HK-2 (cell line): ENCODE measurements around the gene GALNT1.
A peak's percentile ranks its signal among the peaks of the same experiment; 100 is the strongest.

Source experiments
- DNase-seq: peaks from one replicate; pipeline ENCODE4 v3.0.0-alpha.2; 2018; ENCODE audit not compliant: unreplicated experiment

Gene GALNT1

DNA sequence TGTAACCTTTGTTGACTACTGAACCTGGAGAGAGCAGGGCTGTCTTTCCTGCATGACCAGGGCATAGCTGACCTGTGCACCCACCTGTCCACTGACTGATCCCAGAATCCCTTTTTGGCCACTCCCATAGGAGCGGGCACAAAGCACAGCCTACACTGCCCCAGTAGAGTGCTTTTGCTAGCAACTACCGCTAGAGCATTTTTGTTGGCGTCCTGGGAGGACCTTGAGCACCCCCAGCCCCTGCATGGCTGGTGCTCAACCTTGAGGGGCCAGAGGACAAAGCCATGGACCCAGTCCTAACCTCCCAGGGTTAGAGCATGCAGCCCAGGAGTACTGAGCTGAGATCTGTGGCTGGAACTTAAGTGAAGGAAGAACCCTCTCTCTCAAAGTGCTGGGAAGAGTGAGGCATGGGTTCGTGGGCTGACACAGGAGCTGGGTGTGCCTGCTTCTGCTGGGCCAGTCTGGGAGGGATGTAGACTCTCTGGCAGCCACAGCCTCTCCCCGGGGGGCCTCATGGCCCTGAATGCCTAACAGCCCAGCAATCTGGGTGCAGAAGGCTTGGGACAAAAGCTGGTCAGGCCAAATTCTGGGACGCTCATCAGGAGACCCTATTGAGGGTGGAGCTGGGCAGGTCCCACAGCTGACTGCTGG is 140.0 kb downstream of the GALNT1 start:
- DNase-seq: no peak

DNA sequence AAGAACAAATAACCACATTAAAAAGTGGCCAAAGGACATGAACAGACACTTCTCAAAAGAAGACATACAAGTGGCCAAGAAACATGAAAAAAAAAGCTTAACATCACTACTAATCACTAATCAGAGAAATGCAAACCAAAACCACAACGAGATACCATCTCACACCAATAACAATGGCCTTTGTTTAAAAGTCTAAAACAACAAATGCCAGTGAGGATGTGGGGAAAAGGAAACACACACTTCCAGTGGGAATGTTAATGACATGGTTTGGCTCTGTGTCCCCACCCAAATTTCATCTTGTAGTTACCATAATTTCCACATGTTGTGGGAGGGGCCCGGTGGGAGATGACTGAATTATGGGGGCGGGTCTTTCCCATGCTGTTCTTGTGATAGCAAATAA is 147.1 kb downstream of the GALNT1 start:
- no peak for DNase-seq

DNA sequence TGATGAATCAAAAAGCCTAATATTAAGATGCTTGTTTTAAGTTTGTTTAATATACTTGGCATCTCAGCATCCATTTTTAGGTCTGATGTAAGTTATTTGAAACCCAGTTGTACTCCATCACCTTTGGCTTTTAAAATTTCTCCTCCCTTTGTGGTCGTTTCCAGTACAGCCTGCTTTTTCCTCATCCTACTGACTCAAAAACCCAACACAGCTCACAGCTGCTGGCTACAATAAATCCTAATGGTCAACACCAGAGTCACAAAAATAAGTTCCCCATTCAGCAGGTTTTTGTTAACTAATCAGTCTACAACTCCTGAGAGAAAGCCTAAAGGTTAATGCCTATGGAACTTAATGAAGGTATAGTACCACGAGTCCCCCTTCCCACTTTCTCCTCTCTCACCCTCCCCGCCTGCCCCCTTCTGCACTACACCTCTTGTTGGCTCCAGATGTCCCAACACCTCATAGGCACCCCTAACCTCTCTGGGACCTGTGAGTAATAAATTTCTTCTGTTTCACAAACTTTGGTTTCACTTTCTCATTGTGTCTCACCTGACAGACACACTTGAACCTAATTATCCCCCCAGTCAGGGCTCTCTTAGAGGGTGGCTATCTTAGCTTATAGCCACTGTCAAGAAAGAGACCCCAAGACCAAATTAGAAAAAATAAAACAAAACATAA is 148.6 kb downstream of the GALNT1 start:
- no peak for DNase-seq

DNA sequence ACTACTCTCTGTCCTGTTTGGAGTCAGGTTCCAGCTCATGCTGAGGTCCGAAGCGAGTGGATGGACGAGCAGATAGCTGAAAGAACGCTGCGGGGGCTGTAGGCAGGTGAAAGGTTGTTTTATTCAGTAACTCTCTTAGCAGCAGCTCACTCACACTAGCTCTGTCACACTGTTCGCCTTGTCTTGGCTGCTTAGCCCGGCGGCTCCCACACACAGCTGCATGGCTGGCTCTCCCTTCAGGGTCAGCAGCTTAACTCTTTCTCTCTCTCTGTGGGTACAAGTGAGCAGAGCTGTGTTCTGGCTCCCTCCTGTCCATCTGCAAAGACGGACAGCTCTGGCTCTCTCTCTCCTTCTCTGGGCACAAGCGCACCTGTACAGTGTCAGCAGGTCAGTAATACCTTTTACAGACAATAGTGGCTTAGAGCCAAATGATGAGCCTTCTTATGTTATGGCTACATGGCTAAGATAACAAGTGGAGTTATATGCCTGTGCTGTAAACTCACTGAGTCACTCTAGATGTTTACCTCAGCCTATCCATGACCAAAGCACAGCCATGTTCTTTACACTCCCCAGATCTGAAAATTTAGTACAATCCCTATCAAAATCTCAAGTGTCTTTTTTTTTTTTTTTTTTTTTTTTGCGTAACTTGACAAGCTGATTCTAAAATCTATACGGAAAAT is 149.3 kb downstream of the GALNT1 start:
- no peak for DNase-seq

DNA sequence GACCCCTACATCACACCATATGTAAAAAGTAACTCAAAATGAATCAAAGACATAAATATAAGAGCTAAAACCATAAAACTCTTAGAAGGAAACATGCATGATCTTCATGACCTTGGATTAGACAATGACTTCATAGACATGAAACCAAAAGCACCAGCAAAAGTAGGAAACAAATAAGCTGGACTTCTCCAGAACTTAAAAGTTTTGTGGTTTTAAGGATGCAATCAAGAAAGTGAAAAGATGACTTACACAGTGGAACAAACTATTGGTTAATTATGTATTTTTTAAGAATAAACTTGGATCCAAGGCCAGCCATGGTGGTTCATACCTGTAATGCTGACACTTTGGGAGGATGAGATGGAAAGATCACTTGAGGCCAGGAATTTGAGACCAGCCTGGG is 150.2 kb downstream of the GALNT1 start:
- DNase-seq: no peak

DNA sequence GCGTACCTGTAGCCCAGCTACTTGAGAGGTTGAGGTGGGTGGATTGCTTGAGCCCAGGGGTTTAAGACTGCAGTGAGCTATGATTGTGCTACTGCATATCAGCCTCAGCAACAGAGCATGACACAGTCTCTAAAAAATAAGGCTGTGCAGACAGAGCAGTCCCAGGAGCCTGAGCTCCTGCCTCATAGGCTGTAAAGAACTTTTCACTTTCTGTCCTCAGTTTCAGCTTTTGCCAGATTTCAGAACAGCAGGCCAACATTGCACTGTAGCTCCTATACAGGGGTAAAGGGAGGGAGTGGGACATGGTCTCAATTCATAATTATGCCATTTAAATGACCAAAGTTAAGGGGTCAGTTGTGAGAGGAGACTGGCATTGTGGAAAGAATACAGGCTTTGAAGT is 150.6 kb downstream of the GALNT1 start:
- DNase-seq: no peak

DNA sequence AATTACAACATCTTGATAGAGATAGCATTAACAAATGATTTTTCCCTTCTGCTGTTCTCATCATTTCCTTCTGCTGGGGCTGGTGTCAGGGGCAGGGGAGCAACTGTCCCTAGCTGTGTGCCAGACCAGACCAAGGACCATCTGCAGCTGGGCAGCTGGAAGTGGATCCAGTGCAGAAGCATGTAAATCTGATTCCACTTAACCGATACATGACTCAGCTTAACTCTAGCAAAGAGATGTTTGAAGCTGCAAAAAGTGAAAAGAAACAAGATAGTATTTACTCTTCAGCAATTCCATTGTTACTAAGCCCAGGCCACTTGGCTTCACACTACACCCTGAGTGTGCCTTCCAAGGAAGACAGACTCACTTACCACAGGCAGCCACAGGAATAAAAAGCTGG is 151.1 kb downstream of the GALNT1 start:
- DNase-seq: no peak

DNA sequence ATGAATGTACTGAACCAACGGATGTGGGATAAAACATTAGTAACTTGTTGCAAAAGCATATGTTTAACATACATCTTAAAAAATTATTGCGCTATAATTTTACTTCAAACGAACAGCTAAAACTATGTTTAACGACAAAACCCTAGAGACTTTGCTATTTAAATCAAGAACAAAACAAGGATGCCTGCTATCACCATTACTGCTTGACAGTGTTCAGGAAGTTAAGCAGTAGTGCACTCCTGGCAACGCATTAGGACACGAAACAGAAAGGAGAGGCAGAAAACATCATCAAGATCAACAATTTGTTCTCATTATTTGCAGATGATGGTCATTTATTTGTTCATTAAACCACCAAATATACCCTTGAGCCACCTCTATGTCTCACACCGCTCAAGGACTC is 151.9 kb downstream of the GALNT1 start:
- no peak for DNase-seq

DNA sequence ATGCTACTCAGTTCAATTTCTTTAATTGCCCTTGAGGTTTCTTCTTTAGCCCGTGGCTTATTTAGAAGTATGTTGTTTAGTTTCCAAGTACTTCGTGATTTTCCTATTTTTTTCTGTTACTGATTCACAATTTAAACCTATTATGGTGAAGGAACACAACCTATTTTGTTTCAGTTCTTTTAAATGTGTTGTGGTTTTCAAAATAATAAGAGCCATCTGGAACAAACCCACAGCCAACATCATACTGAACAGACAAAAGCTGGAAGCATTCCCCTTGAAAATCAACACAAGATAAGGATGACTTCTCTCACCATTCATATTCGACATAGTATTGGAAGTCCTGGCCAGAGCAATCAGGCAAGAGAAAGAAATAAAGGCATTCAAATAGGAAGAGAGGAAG is 155.2 kb downstream of the GALNT1 start:
- DNase-seq: no peak

DNA sequence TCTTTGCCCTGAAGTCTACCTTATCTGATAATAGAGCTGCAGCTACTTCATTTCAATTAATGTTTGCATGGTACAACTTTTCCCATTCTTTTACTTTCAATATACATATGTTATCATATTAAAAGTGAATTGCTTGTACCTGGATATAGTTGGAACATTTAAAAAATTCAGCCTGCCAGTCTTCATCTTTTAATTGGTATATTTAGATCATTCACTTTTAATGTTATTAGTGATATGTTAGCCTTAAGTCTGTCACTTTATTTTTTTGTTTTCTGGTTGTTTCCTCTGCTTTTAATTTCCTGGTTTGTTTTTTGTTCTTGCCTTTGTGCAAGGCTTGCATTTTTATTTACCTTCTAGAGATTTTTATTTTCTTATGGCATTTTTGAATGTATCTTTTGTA is 158.2 kb downstream of the GALNT1 start:
- no peak for DNase-seq

DNA sequence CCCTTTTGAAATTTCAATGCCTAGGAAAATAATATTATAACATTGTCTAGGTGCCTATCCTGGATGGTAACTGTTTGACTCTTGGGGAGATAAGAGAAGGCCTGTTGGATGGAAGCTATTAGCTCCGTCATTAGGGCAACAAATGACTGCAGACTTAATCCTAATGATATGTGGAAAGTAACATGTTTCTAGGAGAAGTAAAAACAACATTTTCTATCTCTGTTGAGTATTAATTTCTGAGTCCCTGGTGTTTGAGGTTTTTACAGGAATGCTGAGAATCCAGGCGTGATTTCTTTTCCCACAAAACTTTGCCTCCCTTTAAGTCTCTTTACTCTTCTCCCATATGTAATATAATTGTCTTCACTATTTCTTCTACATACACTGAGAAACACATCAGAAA is 159.1 kb downstream of the GALNT1 start:
- DNase-seq: no peak

DNA sequence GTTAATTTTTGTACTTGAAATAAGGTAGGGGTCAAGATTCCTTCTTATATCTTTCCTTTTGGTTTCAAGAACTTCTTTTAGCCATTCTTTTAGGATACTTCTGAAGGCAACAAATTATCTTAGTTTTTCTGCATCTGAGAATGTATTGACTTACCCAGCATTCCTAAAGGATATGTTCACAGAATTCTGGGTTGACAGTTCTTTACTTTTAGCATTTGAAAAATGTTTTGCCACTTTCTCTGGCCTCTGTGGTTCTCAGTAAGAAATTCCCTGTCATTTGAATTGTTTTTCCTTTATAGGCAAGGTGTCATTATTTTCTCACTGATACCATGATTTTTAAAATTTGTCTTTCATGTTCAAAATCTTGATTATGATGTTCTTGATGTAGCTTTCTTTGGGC is 162.4 kb downstream of the GALNT1 start:
- no peak for DNase-seq

DNA sequence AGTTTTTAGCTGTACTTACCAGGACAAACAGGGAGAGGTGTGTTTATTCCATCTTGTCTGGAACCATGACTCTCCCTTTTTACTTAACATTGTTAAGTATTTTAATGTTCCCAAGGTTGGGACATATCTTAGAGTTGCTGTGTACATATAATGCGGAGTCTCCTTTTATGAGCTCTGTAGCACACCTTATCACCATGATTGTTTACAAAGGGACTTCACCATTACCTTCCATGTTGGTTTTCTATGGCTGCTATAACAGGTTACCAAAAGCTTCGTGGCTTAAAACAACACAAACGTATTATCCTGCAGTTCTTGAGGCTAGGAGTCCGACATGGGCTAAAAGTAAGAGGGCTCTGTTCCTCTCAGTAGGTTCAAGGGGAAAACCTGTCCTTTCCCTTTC is 164.3 kb downstream of the GALNT1 start:
- DNase-seq: no peak

DNA sequence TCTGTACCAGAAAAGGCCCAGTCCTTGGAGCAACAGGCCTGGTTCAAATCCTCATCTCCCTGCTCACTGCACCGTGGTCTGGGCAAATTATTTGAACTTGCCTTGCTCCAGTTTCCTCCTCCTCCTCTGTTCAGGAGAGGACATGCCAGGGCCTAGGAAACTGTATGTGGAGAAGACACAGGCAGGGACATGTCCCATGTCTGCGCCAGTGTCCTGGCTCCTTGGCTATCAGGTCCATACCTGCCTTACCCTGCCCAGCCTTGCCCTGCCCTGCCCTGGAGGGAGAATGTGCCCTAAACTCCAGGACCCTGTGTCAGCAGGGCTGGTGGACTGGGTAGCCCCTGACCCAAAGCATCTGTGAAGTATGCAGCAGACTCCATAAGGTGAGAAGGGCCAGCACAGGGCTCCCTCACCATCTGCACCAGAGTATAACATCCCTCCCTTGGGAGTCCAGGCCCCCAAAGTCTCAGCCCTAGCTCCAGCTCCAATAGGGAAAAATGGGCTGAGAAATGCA is 165.3 kb downstream of the GALNT1 start:
- DNase-seq: no peak

DNA sequence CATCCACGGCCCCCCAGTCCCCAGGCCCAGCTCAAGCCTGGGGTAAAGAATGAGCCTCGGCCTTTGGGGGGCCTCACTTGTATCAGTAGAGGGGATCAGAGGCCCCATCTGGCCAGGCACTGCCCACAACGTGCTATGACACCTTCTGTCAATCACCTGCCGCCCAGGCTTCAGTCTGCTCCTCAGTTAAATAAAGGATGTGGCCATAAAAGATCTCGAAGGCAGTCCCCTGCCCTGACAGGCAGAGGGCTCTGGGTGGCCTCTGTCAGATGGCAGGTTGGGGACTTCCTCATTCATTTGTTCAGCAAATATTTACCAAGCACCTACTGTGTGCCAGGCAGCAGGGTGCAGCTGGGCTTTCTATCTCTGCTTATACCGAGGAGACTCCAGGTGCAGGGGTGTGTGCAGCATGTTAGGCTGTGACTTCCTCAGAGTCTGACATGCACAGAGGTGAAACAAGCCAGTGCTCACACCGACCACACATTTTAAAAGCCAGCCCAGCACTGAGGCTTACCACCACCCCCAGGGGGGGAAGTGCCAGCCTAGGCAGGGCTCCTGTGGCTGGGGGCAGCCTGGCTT is 166.4 kb downstream of the GALNT1 start:
- no peak for DNase-seq

DNA sequence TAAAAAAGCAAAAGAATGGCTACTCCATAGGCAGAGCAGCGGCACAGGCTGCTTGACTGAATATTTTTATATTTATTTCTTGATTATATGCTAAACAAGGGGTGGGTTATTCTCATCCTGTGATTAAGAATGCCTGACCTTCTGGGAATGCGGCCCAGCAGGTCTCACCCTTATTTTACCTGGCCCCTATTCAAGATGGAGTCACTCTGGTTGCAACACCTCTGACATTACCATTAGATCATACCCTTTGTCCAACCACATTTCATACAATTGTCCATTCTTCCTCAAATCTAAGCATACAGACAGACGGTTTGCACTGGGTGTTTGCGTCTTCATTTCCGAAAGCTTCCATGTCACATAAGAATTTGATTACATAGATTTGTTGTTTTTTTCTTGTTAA is 168.2 kb downstream of the GALNT1 start:
- no peak for DNase-seq

DNA sequence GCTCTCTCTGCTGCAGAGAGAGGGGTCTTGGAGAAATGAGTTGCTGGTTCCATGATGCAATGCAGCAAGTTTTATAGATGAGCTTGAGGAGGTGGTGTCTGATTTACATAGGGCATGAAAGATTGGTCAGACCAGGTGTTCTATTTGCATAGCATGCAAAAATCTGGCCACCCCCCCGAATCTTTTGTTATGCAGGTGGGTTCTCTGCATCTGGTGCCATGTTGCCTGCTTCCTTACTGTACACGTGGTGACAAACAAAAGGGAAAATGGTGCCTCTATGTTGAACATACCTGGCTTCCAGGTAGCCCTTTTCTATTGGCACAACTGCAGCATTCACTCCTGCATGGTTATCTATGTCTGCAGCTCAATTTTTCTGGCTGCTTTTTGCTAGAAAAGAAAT is 169.4 kb downstream of the GALNT1 start:
- no peak for DNase-seq

DNA sequence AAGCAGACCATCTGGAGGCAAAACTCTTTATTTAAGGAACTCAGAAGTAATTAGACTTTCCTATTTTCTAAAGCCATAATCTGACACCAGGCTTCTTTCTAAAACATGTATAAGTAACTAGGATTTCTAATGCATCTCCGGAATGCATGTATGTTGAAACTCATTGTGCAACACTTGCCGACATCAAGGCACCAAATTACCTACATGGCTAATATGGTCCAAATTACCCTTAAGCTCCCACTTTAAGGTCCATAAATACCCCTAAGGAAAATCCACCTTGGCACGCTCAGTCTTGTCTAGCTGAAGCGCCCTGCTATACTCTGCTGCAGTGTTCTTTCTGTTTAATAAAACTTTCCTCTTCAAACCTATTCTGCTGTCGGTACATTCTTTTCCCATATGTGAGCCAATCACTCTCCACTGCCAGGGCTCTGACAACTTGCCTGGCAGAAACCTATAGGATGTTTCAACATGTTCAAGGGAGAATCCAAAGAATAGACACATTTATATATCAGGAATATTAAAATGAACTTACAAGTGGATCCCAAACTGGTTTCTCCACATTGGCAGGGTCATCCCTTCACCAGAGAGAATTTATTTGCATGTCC is 171.9 kb downstream of the GALNT1 start:
- no peak for DNase-seq

DNA sequence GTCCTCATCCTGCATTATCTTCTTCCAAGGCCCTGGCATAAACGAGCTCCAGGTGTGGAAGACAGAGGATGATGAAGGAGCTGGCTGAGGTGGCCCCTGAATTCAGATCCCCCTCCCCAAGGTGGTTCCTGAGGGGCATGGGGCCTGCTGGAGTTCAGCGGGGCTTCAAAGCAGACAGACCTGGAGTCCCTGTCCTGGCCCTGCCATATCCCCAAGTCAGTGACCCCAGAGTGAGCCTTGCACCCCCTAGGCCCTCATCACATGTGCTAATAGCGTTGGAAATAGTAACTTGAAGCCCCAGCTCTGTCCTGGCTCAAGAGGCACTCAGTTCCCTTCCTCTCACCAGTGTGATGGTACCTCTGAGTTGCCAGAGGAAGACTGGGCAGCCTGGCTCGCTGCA is 172.9 kb downstream of the GALNT1 start:
- no peak for DNase-seq

DNA sequence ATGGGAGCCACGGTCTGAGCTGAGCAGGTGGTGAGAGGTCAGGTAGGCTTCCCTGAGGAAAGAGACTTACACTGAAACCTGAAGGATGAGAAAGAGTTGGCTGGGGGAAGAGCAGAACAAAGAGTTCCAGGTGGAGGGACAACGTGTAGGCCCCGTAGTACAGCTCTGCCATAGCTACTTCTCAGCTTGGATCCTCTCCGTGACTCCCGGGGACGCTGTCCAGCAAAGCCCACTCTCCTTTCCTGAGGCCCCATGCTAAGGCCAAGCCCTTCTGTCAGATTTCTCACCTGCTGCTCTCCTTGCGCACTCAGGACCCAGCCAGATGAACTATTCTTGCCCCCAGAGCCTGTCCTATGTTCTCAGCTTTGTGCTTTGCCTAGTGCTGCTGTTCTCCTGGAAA is 173.8 kb downstream of the GALNT1 start:
- no peak for DNase-seq

DNA sequence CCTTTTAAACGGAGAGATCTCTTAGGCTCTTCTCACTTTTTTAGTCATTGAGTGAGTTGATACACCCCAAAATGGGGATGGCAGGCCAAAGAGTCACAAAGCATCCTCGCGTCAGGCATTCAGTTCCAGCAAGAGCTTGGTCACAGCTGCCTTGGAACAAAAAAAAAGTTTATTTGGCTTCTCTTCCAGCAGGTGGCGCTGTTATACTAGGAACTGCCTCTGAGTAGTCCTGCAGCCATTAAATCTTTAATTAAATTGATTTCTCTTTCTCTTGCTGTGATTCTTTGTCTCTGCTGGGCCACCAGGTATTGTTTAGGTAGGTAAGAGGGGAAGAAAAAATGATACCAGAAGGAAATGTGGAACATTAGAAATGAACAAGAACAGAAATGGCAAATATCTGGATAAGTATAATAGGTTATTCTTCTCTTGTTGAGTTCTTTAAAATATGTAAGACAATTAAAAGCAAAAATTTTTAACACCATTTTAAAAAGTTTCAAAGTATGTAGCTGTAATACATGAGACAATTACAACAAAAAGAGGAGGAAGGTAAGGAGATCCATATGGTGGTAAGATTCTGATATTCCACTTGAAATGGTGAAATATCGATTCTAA is 175.1 kb downstream of the GALNT1 start:
- DNase-seq: peak; percentile 26
